DND-41 (cell line): ENCODE measurements around the gene AXIN1.

ENCODE experiments used
- ATAC-seq: fragments of 200-7000 bp; cut with Tn5 transposase; 3 replicates; pipeline ENCODE4 v1.9.1; 2021; ENCODE audit warnings: low read depth; ENCODE audit not compliant: insufficient read depth
- DNase-seq: peaks from one replicate; pipeline ENCODE4 v3.0.0-alpha.2; 2020
- H2AFZ ChIP-seq: 2 replicates; pipeline ENCODE4 v1.6.0; 2012; ENCODE audit warnings: low read depth, low read length
- H3K27ac ChIP-seq: 2 replicates; pipeline ENCODE4 v1.5.1; 2012; ENCODE audit warnings: low read length, inconsistent platforms
- H3K27me3 ChIP-seq: fragments of 200-600 bp; sonication (generic); 2 replicates; pipeline ENCODE4 v1.6.0; 2012; ENCODE audit warnings: low read length, mild to moderate bottlenecking, inconsistent platforms; ENCODE audit not compliant: insufficient read depth, poor library complexity
- H3K36me3 ChIP-seq: 2 replicates; pipeline ENCODE4 v1.5.1; 2012; ENCODE audit warnings: low read length, inconsistent platforms; ENCODE audit not compliant: insufficient read depth
- H3K4me1 ChIP-seq: 2 replicates; pipeline ENCODE4 v1.5.1; 2012; ENCODE audit warnings: mild to moderate bottlenecking, low read length; ENCODE audit not compliant: insufficient read depth
- H3K4me2 ChIP-seq: 2 replicates; pipeline ENCODE4 v1.6.0; 2012; ENCODE audit warnings: mild to moderate bottlenecking, moderate library complexity, low read length, inconsistent platforms; ENCODE audit not compliant: insufficient read depth
- H3K4me3 ChIP-seq, 2 experiments: fragments of 200-600 bp in 1 of 2; shearing (Covaris generic) in 1 of 2; 2 replicates each; pipeline ENCODE4 v1.5.1; 2012 to 2016; ENCODE audit warnings: inconsistent platforms in 2 of 2, low read length in 2 of 2, mild to moderate bottlenecking in 2 of 2, low read depth in 1 of 2, moderate library complexity in 1 of 2
- H3K79me2 ChIP-seq: 2 replicates; pipeline ENCODE4 v1.6.0; 2012; ENCODE audit warnings: low read length, inconsistent platforms; ENCODE audit not compliant: insufficient read depth
- H3K9ac ChIP-seq: 2 replicates; pipeline ENCODE4 v1.6.0; 2012; ENCODE audit warnings: low read depth, mild to moderate bottlenecking, inconsistent platforms, low read length, moderate library complexity
- H3K9me3 ChIP-seq: 2 replicates; pipeline ENCODE4 v1.5.1; 2012; ENCODE audit warnings: low read length, moderate library complexity, mild to moderate bottlenecking, inconsistent platforms; ENCODE audit not compliant: insufficient read depth, severe bottlenecking
- H4K20me1 ChIP-seq: 2 replicates; pipeline ENCODE4 v1.6.0; 2012; ENCODE audit warnings: low read length; ENCODE audit not compliant: insufficient read depth
- EZH2 ChIP-seq: IDR thresholded peaks from 3 replicates; pipeline ENCODE4 v1.6.1; 2012; ENCODE audit warnings: borderline replicate concordance, low read depth, mild to moderate bottlenecking, moderate library complexity, low read length, inconsistent platforms; ENCODE audit not compliant: severe bottlenecking
- TF ChIP-seq, protein P1 (sequence below): IDR thresholded peaks from 2 replicates; pipeline ENCODE4 v1.5.1; 2012; ENCODE audit warnings: borderline replicate concordance, low read length, moderate library complexity, mild to moderate bottlenecking; ENCODE audit not compliant: poor library complexity, severe bottlenecking; ENCODE audit errors: extremely low read depth

Gene AXIN1

DNA sequence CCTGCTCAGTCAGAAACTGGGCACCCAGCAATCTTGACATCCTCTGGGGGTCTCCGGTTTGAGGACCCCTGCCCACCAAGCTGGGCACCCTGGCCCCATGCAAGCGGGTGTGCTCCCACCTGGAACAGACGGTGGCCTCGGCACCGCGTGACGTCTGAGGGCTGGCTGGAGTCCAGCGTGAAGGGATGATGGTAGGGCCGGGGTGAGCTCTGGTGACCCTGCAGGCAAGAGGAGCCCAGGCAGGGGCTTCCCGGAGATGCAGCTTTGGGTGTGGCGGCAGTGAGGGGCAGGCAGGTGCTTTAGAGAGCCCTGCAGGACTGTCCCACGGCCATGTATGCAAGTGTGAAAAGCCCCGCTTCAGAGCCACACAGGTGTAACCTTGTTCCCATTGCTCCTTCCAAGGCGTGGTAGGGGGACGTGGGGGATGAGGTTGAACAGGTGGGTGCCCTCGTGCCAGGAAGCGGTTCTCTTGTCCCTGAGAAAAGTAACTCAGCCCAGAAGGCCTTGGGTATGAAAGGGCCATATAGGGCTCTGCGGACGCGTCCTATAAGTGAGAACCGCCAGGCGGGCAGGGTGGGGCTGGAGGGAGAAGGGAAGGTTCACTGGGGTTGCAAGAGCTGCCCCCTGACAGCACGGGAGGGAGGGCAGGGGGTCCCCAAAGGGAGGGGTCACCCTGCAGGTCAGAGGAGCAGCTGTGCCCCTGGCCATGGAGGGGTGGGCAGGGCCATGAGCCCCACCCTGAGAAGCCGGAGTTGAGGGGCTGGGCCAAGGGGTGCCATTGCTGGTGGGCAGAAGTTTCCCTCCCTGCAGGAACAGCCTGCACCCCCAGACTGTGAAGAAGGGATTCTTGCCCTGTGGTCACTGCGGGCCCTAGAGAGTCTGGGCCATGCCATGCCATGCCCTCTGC lies 86.0 kb downstream of the AXIN1 start:
- no peaks in the 10 kb centered on the region for H3K79me2 ChIP-seq
- H3K4me3 ChIP-seq = no peak overlapping the region
- no peak; the same call in 2 of the 3 replicates for ATAC-seq
- H3K27me3 ChIP-seq = no peaks in the 10 kb centered on the region
- no peak overlapping the region for H2AFZ ChIP-seq
- no peak for DNase-seq
- TF ChIP-seq, protein P1, sequence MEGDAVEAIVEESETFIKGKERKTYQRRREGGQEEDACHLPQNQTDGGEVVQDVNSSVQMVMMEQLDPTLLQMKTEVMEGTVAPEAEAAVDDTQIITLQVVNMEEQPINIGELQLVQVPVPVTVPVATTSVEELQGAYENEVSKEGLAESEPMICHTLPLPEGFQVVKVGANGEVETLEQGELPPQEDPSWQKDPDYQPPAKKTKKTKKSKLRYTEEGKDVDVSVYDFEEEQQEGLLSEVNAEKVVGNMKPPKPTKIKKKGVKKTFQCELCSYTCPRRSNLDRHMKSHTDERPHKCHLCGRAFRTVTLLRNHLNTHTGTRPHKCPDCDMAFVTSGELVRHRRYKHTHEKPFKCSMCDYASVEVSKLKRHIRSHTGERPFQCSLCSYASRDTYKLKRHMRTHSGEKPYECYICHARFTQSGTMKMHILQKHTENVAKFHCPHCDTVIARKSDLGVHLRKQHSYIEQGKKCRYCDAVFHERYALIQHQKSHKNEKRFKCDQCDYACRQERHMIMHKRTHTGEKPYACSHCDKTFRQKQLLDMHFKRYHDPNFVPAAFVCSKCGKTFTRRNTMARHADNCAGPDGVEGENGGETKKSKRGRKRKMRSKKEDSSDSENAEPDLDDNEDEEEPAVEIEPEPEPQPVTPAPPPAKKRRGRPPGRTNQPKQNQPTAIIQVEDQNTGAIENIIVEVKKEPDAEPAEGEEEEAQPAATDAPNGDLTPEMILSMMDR = no peak
- TF ChIP-seq EZH2 = no peak
- H4K20me1 ChIP-seq = no peaks in the 10 kb centered on the region
- peaks cover 33% of the 10 kb centered on the region for H3K36me3 ChIP-seq
- H3K4me1 ChIP-seq = no peaks in the 10 kb centered on the region
- H3K4me2 ChIP-seq = no peak overlapping the region
- no peaks in the 10 kb centered on the region for H3K9me3 ChIP-seq
- H3K9ac ChIP-seq = no peak overlapping the region
- no peak overlapping the region for H3K27ac ChIP-seq

DNA sequence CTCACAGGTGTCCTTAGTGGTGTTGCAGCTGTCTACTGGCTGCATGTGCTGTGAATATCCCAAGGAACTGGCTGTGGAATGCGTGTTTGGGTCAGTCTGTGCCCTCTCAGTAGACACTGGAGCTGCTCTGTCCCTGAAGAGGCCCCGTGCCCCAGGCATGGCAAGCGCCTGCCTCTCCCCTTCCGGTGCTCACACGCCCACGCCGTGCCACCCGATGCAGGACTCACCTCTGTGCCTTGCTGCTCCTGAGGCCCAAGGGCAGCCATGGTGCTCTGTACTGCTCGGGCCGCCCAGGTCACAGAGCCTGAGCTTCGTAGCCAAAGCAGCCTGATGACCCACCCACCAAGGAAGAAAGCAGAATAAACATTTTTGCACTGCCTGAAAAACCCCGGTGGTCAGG lies 86.8 kb downstream of the AXIN1 start:
- H3K27me3 ChIP-seq = no peaks in the 10 kb centered on the region
- H3K79me2 ChIP-seq = no peaks in the 10 kb centered on the region
- no peaks in the 10 kb centered on the region for H3K4me1 ChIP-seq
- no peaks in the 10 kb centered on the region for H3K9me3 ChIP-seq
- no peak for ATAC-seq
- no peak for TF ChIP-seq EZH2
- TF ChIP-seq, protein P1 = no peak
- no peak overlapping the region for H2AFZ ChIP-seq
- peaks cover 41% of the 10 kb centered on the region for H3K36me3 ChIP-seq
- no peak overlapping the region for H3K4me2 ChIP-seq
- no peak overlapping the region for H3K4me3 ChIP-seq
- H3K27ac ChIP-seq = no peak overlapping the region
- DNase-seq = no peak
- H4K20me1 ChIP-seq = no peaks in the 10 kb centered on the region
- no peak overlapping the region for H3K9ac ChIP-seq

GRCh38 chr16:265002-265529 lies 87.5 kb downstream of the AXIN1 start:
- TF ChIP-seq EZH2 = no peak
- TF ChIP-seq, protein P1 = no peak
- H3K9me3 ChIP-seq = no peaks in the 10 kb centered on the region
- H3K79me2 ChIP-seq = no peaks in the 10 kb centered on the region
- H3K27me3 ChIP-seq = no peaks in the 10 kb centered on the region
- no peaks in the 10 kb centered on the region for H3K4me1 ChIP-seq
- no peak overlapping the region for H3K9ac ChIP-seq
- H2AFZ ChIP-seq = no peak overlapping the region
- DNase-seq (no peak), ATAC-seq (no peak)
- no peak overlapping the region for H3K4me3 ChIP-seq
- no peaks in the 10 kb centered on the region for H4K20me1 ChIP-seq
- H3K4me2 ChIP-seq = no peak overlapping the region
- H3K36me3 ChIP-seq = peaks cover 46% of the 10 kb centered on the region
- H3K27ac ChIP-seq = no peak overlapping the region
